Calu3 (cell line): ENCODE data around the gene FLACC1. TPM values are rescaled to one million over a fixed set of nuclear protein-coding genes. Genes with fewer than 3 reads are reported as not detected.

Experiments
- BruUV-seq: library from RNA; stranded (reverse); fragments of 400-500 nt; replicated peaks from 2 replicates; lab custom pipeline; 2021; lab: Mats Ljungman, UMichigan
- CTCF ChIA-PET: fragments of 300-600 bp; sonication (Branson Sonifier 250); formaldehyde crosslinking; loops from one replicate; lab custom pipeline; 2022; ENCODE audit warnings: antibody characterized with exemption; lab: Charles Lee
- DNase-seq: peaks from one replicate; pipeline ENCODE4 v3.0.0; 2022
- H3K27ac Mint-ChIP-seq: one replicate; pipeline ENCODE4 v1.8.0; 2022; ENCODE audit warnings: mixed read lengths; ENCODE audit not compliant: unreplicated experiment
- H3K27me3 Mint-ChIP-seq: one replicate; pipeline ENCODE4 v1.8.0; 2022; ENCODE audit warnings: mixed read lengths; ENCODE audit not compliant: unreplicated experiment
- H3K36me3 Mint-ChIP-seq: one replicate; pipeline ENCODE4 v1.8.0; 2022; ENCODE audit warnings: mild to moderate bottlenecking, moderate library complexity, mixed read lengths; ENCODE audit not compliant: insufficient read depth, unreplicated experiment
- H3K4me1 Mint-ChIP-seq: one replicate; pipeline ENCODE4 v1.8.0; 2022; ENCODE audit warnings: mild to moderate bottlenecking, low read depth, mixed read lengths; ENCODE audit not compliant: unreplicated experiment
- H3K4me3 Mint-ChIP-seq: one replicate; pipeline ENCODE4 v1.8.0; 2022; ENCODE audit warnings: mild to moderate bottlenecking, low read depth, moderate library complexity, mixed read lengths; ENCODE audit not compliant: unreplicated experiment
- H3K9me3 Mint-ChIP-seq: one replicate; pipeline ENCODE4 v1.8.0; 2022; ENCODE audit warnings: low read depth, mixed read lengths; ENCODE audit not compliant: unreplicated experiment
- intact Hi-C: fragments of 100-400 bp; cut with micrococcal nuclease; formaldehyde crosslinking; loops from one replicate; pipeline ENCODE4 v1.10.0; 2022; ENCODE audit not compliant: unreplicated experiment
- total RNA-seq: library from RNA; stranded (reverse); gene quantifications from 2 replicates; pipeline ENCODE4 v1.2.3, GENCODE V29; 2022
- TF ChIP-seq, protein P1 (sequence below): fragments of 200-600 bp; IDR thresholded peaks from one replicate; pipeline ENCODE4 v1.8.0; 2022; ENCODE audit warnings: antibody characterized with exemption; ENCODE audit not compliant: unreplicated experiment

FLACC1 gene
- total RNA-seq, 1 experiment from 2014 or later: 1.2 TPM

DNA sequence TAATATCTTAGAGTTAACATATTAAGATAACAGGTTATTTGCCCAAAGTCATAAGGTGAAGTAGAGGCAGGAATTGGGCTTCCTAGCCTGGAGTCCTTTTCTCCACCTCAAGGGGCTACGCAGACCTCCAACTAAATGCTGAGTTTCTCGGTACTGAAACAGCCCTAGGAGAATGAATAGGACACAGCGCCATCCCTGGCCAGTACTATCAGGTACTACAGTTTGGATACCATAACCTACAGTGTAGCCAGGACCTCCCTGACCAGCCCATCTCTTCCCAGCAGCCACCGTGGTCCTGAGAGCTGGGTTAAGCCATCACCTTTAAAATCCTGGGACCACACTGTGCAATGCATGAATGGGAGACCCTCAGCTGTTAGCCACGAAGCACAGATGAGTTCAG is 81.2 kb downstream of the FLACC1 start:
- TF ChIP-seq, protein P1, sequence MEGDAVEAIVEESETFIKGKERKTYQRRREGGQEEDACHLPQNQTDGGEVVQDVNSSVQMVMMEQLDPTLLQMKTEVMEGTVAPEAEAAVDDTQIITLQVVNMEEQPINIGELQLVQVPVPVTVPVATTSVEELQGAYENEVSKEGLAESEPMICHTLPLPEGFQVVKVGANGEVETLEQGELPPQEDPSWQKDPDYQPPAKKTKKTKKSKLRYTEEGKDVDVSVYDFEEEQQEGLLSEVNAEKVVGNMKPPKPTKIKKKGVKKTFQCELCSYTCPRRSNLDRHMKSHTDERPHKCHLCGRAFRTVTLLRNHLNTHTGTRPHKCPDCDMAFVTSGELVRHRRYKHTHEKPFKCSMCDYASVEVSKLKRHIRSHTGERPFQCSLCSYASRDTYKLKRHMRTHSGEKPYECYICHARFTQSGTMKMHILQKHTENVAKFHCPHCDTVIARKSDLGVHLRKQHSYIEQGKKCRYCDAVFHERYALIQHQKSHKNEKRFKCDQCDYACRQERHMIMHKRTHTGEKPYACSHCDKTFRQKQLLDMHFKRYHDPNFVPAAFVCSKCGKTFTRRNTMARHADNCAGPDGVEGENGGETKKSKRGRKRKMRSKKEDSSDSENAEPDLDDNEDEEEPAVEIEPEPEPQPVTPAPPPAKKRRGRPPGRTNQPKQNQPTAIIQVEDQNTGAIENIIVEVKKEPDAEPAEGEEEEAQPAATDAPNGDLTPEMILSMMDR: no peak
- CTCF ChIA-PET: no interaction called here
- no peaks in the 10 kb centered on the region for H3K4me1 Mint-ChIP-seq
- intact Hi-C loops: no loop called here
- DNase-seq: no peak
- no TSS peak for BruUV-seq
- no peak overlapping the region for H3K4me3 Mint-ChIP-seq
- no peaks in the 10 kb centered on the region for H3K9me3 Mint-ChIP-seq
- no peaks in the 10 kb centered on the region for H3K27me3 Mint-ChIP-seq
- peaks cover 70% of the 10 kb centered on the region for H3K36me3 Mint-ChIP-seq
- no peak overlapping the region for H3K27ac Mint-ChIP-seq

DNA sequence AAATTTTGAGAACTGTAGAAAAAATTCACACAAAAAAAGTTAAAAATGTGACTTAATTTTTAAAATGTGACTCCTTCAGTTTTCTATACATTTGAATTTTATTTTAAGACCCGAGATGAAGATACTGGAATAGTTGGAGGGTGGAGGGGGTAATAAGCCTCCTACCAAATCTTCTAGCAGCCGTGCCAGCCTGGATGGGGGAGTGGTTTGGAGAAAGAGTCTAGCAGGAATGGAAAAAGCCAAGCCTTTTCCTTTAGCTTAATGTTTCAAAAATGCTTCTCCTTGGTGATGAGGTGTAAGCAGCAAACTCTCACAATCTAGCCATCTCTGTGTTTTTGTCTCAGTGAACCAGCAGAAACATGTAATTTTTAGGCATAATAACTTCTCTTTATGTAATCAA is 82.1 kb downstream of the FLACC1 start:
- H3K4me1 Mint-ChIP-seq: no peaks in the 10 kb centered on the region
- DNase-seq: no peak
- intact Hi-C loops: no loop called here
- H3K27me3 Mint-ChIP-seq: no peaks in the 10 kb centered on the region
- H3K27ac Mint-ChIP-seq: no peak overlapping the region
- CTCF ChIA-PET: no interaction called here
- no peak overlapping the region for H3K4me3 Mint-ChIP-seq
- TF ChIP-seq, protein P1: no peak
- BruUV-seq: no TSS peak
- H3K9me3 Mint-ChIP-seq: no peaks in the 10 kb centered on the region
- H3K36me3 Mint-ChIP-seq: peaks cover 69% of the 10 kb centered on the region

GRCh38 chr2:201273330-201273983 is 83.7 kb downstream of the FLACC1 start:
- Mint-ChIP-seq H3K9me3 (no peaks in the 10 kb centered on the region), H3K27ac (no peak overlapping the region), H3K27me3 (no peaks in the 10 kb centered on the region), H3K36me3 (peaks cover 54% of the 10 kb centered on the region), H3K4me3 (no peak overlapping the region), H3K4me1 (no peaks in the 10 kb centered on the region)
- TF ChIP-seq, protein P1: no peak
- no TSS peak for BruUV-seq
- CTCF ChIA-PET: interaction anchor here (0.7 kb wide), 2 partner anchors 35 to 131 kb away, joined by 3 to 4 read pairs; no protein-coding TSS in a partner anchor
- no peak for DNase-seq
- intact Hi-C loops: no loop called here

DNA sequence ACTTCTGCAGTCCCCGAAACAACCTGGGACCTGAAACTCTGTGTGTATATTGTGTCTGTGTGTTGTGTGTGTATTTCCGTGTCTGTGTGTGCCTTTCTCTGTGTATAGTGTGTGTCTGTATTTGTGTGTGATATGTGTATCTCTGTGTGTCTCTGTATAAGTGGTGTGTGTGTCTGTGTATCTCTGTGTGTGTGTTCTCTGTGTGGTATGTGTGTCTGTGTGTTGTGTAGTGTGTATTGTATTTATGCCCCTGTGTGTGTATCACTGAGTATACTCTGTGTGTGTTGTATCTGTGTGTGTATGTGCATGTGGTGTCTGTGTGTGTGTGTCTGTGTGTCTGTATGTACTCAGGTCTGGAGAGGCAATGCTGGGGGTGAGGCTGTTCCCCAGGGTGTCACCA is 85.2 kb downstream of the FLACC1 start:
- DNase-seq: no peak
- intact Hi-C loops: no loop called here
- Mint-ChIP-seq H3K36me3 (peaks cover 46% of the 10 kb centered on the region), H3K27me3 (no peaks in the 10 kb centered on the region), H3K4me3 (no peak overlapping the region), H3K4me1 (no peaks in the 10 kb centered on the region), H3K27ac (no peak overlapping the region), H3K9me3 (no peaks in the 10 kb centered on the region)
- CTCF ChIA-PET: no interaction called here
- no TSS peak for BruUV-seq
- TF ChIP-seq, protein P1: no peak
